ENCODE data around the gene METTL21A. TPM values are rescaled to one million over a fixed set of nuclear protein-coding genes. Genes with fewer than 3 reads are reported as not detected.
A peak's percentile ranks its signal among the peaks of the same experiment; 100 is the strongest.

The METTL21A gene
- total RNA-seq, 2 experiments from 2014 or later = 10.8 to 11.9 TPM

GRCh38 chr2:207619764-207620203, 5.4 kb downstream of the METTL21A start:
- no peaks in the 10 kb centered on the region for H3K27me3 ChIP-seq (ENCODE audit: control insufficient read depth in 1 of 2, insufficient read depth in 2 of 2, low read length in 2 of 2)
- DNase-seq (peak in 3 of 14 experiments; percentile 25 to 51 (median 43)), ATAC-seq (ENCODE audit: poor library complexity) (peak; percentile 37)
- intact Hi-C loops (cut with DNase I, micrococcal nuclease) = loop anchor here in 1 of 2 experiments (5.0 to 10.0 kb wide), 3 partner anchors 37 to 1455 kb away; partner anchors contain the start of gene KLF7
- peak overlapping the region; percentile 69 for H3K27ac Mint-ChIP-seq
- H3K4me3 ChIP-seq (ENCODE audit: low read length) = no peak overlapping the region
- H3K4me1 Mint-ChIP-seq (ENCODE audit: low read depth) = peaks cover 61% of the 10 kb centered on the region
- H3K9me3 ChIP-seq (ENCODE audit: control insufficient read depth in 1 of 2, insufficient read depth in 1 of 2, low read length in 2 of 2) = no peaks in the 10 kb centered on the region
- H3K9me3 Mint-ChIP-seq = no peaks in the 10 kb centered on the region
- H3K36me3 ChIP-seq (ENCODE audit: insufficient read depth, low read length) = peaks cover 56% of the 10 kb centered on the region
- ChIA-PET POLR2A (interaction anchor here (1.3 kb wide), 1 partner anchor 90 kb away, joined by 4 read pairs; the partner anchor contains the start of gene CREB1), CTCF (no interaction called here)
- TF ChIP-seq CTCF (IDR thresholded peaks at IDR 0.05) = no peak
- H3K27ac ChIP-seq (ENCODE audit: low read depth in 1 of 2, low read length in 2 of 2) = no peak overlapping the region
- peaks cover 27% of the 10 kb centered on the region for H3K4me1 ChIP-seq (ENCODE audit: insufficient read depth, low read length)
- H3K36me3 Mint-ChIP-seq (ENCODE audit: low read depth) = peaks cover 72% of the 10 kb centered on the region
- H3K27me3 Mint-ChIP-seq = no peaks in the 10 kb centered on the region
- H3K4me3 Mint-ChIP-seq = peak overlapping the region; percentile 12

- H3K36me3 Mint-ChIP-seq (ENCODE audit: low read depth) = peaks cover 81% of the 10 kb centered on the region
Observed at GRCh38 chr2:207617011-207617671, 8.1 kb downstream of the METTL21A start.

GRCh38 chr2:207616185-207616584, 9.0 kb downstream of the METTL21A start:
- no peaks in the 10 kb centered on the region for H3K27me3 Mint-ChIP-seq
- Histone ChIP-seq H3K4me3 (ENCODE audit: low read length) (no peak overlapping the region), H3K9me3 (ENCODE audit: control insufficient read depth in 1 of 2, insufficient read depth in 1 of 2, low read length in 2 of 2) (no peaks in the 10 kb centered on the region), H3K27ac (ENCODE audit: low read depth in 1 of 2, low read length in 2 of 2) (no peak overlapping the region), H3K27me3 (ENCODE audit: control insufficient read depth in 1 of 2, insufficient read depth in 2 of 2, low read length in 2 of 2) (no peaks in the 10 kb centered on the region), H3K4me1 (ENCODE audit: insufficient read depth, low read length) (peaks cover 5% of the 10 kb centered on the region), H3K36me3 (ENCODE audit: insufficient read depth, low read length) (peaks cover 44% of the 10 kb centered on the region)
- intact Hi-C loops (cut with DNase I, micrococcal nuclease) = no loop called here
- no peak for TF ChIP-seq CTCF (IDR thresholded peaks at IDR 0.05)
- H3K27ac Mint-ChIP-seq = no peak overlapping the region
- ChIA-PET POLR2A (no interaction called here), CTCF (no interaction called here)
- DNase-seq (no peak), ATAC-seq (ENCODE audit: poor library complexity) (no peak)
- H3K9me3 Mint-ChIP-seq = no peaks in the 10 kb centered on the region
- peaks cover 39% of the 10 kb centered on the region for H3K4me1 Mint-ChIP-seq (ENCODE audit: low read depth)
- H3K36me3 Mint-ChIP-seq (ENCODE audit: low read depth) = peaks cover 73% of the 10 kb centered on the region
- no peak overlapping the region for H3K4me3 Mint-ChIP-seq

More at GRCh38 chr2:207617011-207617671, 8.1 kb downstream of the METTL21A start:
- Histone ChIP-seq H3K27me3 (ENCODE audit: control insufficient read depth in 1 of 2, insufficient read depth in 2 of 2, low read length in 2 of 2) (no peaks in the 10 kb centered on the region), H3K4me3 (ENCODE audit: low read length) (no peak overlapping the region), H3K9me3 (ENCODE audit: control insufficient read depth in 1 of 2, insufficient read depth in 1 of 2, low read length in 2 of 2) (no peaks in the 10 kb centered on the region), H3K27ac (ENCODE audit: low read depth in 1 of 2, low read length in 2 of 2) (no peak overlapping the region), H3K4me1 (ENCODE audit: insufficient read depth, low read length) (peaks cover 10% of the 10 kb centered on the region), H3K36me3 (ENCODE audit: insufficient read depth, low read length) (peaks cover 54% of the 10 kb centered on the region)
- ChIA-PET CTCF (no interaction called here), POLR2A (no interaction called here)
- intact Hi-C loops (cut with DNase I, micrococcal nuclease) = no loop called here
- peak overlapping the region; percentile 37 for H3K27ac Mint-ChIP-seq
- no peaks in the 10 kb centered on the region for H3K9me3 Mint-ChIP-seq
- H3K27me3 Mint-ChIP-seq = no peaks in the 10 kb centered on the region
- no peak for DNase-seq
- ATAC-seq (ENCODE audit: poor library complexity) = no peak
- TF ChIP-seq CTCF (IDR thresholded peaks at IDR 0.05) = no peak
- H3K4me3 Mint-ChIP-seq = no peak overlapping the region
- peaks cover 46% of the 10 kb centered on the region for H3K4me1 Mint-ChIP-seq (ENCODE audit: low read depth)
